HFF-Myc (cell line): Measurements from ENCODE around the gene GLCE.

Experiments used
- DNase-seq: peaks from one replicate; pipeline ENCODE4 v3.0.0-alpha.2; 2011; ENCODE audit warnings: low read depth; ENCODE audit errors: extremely low read depth
- H3K4me3 ChIP-seq: replicated peaks from 2 replicates; pipeline ENCODE4 v1.5.1; 2011; ENCODE audit warnings: low read depth, mild to moderate bottlenecking, control low read depth, low read length
- CTCF ChIP-seq: IDR thresholded peaks from 2 replicates; pipeline ENCODE4 v1.5.1; 2012; ENCODE audit warnings: mild to moderate bottlenecking, low read depth, low read length, control low read depth; ENCODE audit errors: missing control alignments

GLCE gene

GRCh38 chr15:69194025-69194827, 33.8 kb downstream of the GLCE start:
- peak; percentile 16 for DNase-seq
- H3K4me3 ChIP-seq = no peak overlapping the region
- TF ChIP-seq CTCF = no peak

GRCh38 chr15:69194854-69195253, 34.4 kb downstream of the GLCE start:
- DNase-seq = no peak
- no peak for TF ChIP-seq CTCF
- H3K4me3 ChIP-seq = no peak overlapping the region

- no peak for TF ChIP-seq CTCF
- H3K4me3 ChIP-seq = no peak overlapping the region
- DNase-seq = no peak
These were observed 40.7 kb downstream of the GLCE start for GRCh38 chr15:69200832-69201745.

GRCh38 chr15:69206079-69206478, 45.6 kb downstream of the GLCE start:
- TF ChIP-seq CTCF = no peak
- no peak overlapping the region for H3K4me3 ChIP-seq
- DNase-seq = no peak

- TF ChIP-seq CTCF = no peak
- no peak for DNase-seq
- no peak overlapping the region for H3K4me3 ChIP-seq
These were observed 49.2 kb downstream of the GLCE start for GRCh38 chr15:69209661-69210060.

GRCh38 chr15:69210574-69210973, 50.1 kb downstream of the GLCE start:
- no peak for DNase-seq
- no peak for TF ChIP-seq CTCF
- H3K4me3 ChIP-seq = no peak overlapping the region
